Stimulated activated naive CD8-positive, alpha-beta T cell treated with anti-CD3 and anti-CD28 coated beads, Interleukin-15, amount 100 ng/mL, for 72 hours (primary cell): ENCODE results near the gene IFT57.
A peak's percentile ranks its signal among the peaks of the same experiment; 100 is the strongest.
"Not testable (repeated sequence)": the region's sequence is repeated elsewhere in the genome, so short reads cannot be mapped to it uniquely, and the experiment has no call there.

Source experiments
- ATAC-seq: fragments of 150-1000 bp; cut with Tn5 transposase; 2 replicates; pipeline ENCODE4 v1.10.0; 2021; ENCODE audit warnings: mild to moderate bottlenecking, moderate library complexity
- DNase-seq, 2 donors: peaks; one replicate each; pipeline ENCODE4 v3.0.0; 2021 to 2022
- H3K27ac Mint-ChIP-seq, 2 donors: one replicate each; pipeline ENCODE4 v1.8.0; 2022; ENCODE audit warnings: mild to moderate bottlenecking in 2 of 2, mixed read lengths in 2 of 2, moderate library complexity in 2 of 2
- H3K27me3 Mint-ChIP-seq: one replicate; pipeline ENCODE4 v1.8.0; 2022; ENCODE audit warnings: mixed read lengths
- H3K4me1 Mint-ChIP-seq: one replicate; pipeline ENCODE4 v1.8.0; 2022; ENCODE audit warnings: mild to moderate bottlenecking, mixed read lengths
- H3K4me3 Mint-ChIP-seq, 2 donors: one replicate each; pipeline ENCODE4 v1.8.0; 2022; ENCODE audit warnings: mild to moderate bottlenecking in 2 of 2, mixed read lengths in 2 of 2, moderate library complexity in 1 of 2
- H3K9me3 Mint-ChIP-seq, 2 donors: one replicate each; pipeline ENCODE4 v1.8.0; 2022; ENCODE audit warnings: mixed read lengths in 2 of 2

IFT57 gene

DNA sequence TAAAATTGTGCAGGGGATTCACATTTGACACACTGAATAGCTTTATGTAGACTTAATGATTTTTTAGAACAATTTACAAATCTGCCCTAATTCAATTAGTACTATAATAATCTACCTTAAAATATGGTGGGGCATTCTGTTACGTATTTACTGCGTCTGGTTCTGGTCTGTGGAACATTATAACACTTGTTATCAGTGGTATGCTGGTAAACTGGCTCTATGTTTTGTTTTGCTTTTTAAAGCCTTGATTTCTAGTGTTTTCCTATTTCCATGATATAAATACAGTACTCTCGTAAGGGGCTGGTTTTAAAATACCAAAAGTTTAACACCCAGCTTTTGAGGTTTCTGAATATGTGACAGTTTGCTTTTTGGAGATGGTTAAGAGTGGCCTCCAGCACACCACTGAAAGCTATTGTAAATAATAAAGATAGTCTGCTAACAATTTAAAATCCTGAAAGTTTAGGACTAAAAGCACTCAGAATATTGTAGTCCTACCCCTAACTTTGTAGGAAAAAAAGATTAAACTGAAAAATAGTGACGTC, 65.8 kb downstream of the IFT57 start:
- ATAC-seq = no peak
- Mint-ChIP-seq H3K9me3 (no peaks in the 10 kb centered on the region), H3K4me1 (peaks cover 27% of the 10 kb centered on the region), H3K27me3 (no peaks in the 10 kb centered on the region), H3K27ac (no peak overlapping the region), H3K4me3 (no peak overlapping the region)
- no peak for DNase-seq

DNA sequence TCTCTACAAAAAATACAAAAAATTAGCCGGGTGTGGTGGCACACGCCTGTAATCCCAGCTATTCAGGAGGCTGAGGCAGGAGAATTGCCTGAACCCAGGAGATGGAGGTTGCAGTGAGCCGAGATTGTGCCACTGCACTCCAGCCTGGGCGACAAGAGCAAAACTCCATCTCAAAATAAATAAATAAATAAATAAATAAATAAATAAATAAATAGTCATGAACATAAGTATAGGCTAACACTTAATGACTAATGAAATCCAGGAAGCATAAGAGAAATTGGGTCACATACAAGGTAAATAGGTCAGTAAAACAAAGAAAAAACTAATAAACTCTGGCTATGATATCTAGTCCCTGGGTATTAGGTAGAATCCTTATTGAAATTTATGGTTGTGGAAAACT, 66.6 kb downstream of the IFT57 start:
- not testable (repeated sequence) for H3K4me3 Mint-ChIP-seq, DNase-seq, H3K27ac Mint-ChIP-seq, ATAC-seq, H3K9me3 Mint-ChIP-seq, H3K27me3 Mint-ChIP-seq
- peaks cover 27% of the 10 kb centered on the region for H3K4me1 Mint-ChIP-seq

DNA sequence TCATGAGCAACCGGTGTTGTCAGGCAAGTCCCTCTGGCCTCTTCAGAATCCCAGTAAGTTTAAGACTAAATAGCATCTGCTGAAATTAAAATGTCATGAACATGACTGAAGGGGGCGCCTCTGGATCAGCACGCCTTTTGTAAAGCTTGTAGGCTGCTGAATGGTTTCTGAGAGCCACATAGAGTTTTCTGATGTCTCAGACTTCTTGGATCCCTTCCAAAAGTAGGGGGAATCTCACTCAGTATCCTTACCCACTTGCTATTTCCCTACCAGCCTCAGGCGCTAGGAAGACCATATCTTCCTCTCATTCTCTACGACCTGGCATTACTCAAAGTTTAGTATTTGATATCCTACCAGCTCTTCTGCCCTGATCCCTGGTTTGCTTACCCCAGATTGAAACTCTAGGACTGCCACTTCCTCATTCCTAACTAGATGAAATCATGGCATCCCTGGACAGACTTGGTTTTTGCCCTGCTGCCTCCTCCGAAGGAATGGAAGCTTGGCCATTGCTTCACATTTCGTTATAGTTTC, 68.7 kb downstream of the IFT57 start:
- Mint-ChIP-seq H3K27ac (no peak overlapping the region), H3K4me1 (peaks cover 27% of the 10 kb centered on the region), H3K4me3 (no peak overlapping the region), H3K27me3 (no peaks in the 10 kb centered on the region), H3K9me3 (no peaks in the 10 kb centered on the region)
- ATAC-seq (peak; percentile 80), DNase-seq (peak; percentile 39 to 51)

DNA sequence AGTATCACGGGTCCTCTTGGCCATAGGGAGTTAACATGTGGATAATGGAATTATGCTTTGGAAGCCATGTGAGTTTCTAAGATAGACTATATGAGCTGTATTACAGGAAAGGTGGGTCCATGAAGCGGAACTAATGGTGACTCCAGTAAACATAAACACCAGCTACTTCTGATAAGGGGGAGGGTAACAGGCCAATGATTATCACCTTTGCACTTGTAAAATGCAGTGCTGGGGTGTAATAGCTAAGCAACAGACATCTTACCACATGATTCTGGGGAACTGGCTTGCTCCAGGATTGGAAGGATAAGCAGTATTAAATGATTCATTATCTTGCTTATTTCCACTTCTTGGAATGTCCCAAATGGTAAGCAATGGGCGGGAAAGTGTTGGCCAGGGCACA, 70.0 kb downstream of the IFT57 start:
- peaks cover 26% of the 10 kb centered on the region for H3K4me1 Mint-ChIP-seq
- no peak overlapping the region for H3K27ac Mint-ChIP-seq
- ATAC-seq = no peak
- no peaks in the 10 kb centered on the region for H3K9me3 Mint-ChIP-seq
- DNase-seq = no peak
- no peaks in the 10 kb centered on the region for H3K27me3 Mint-ChIP-seq
- no peak overlapping the region for H3K4me3 Mint-ChIP-seq

DNA sequence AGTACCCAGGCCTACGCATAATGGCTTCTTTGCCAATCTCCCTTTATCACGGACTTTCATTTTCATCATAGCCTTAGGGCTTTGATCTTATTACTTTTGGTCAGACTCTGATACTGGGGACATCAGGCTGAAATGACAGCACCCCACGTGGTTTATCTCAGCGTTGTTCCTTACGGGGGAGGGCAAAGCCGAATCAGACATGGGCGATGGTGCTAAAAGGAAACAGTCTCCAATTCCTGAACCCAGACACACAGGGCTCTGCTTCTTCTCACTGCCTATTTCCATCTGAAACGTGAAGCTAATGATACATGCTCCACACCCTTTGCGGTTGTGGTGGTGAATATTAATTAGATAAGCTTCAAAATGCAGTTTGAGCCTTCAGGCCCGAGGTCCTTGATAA, 72.0 kb downstream of the IFT57 start:
- ATAC-seq = no peak

DNA sequence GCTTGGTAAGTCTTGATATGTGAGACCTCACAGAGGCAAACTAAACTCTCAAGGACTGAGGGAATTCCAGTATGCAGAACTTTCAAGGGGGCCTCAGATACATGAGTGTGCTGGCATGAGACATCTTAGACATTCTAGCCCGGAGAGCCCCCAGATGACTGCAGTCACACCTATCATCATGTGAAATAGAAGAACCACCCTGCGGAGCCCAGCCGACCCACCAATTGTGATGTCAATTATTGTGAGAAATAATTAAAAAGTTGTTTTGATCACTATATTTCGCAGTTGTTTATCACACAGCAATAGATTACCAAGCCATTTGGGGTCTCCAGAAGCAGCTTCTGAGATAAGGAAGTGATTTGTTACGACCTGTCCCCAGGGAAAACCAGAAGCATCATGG, 76.1 kb downstream of the IFT57 start:
- Mint-ChIP-seq H3K4me1 (peaks cover 6% of the 10 kb centered on the region), H3K9me3 (peaks cover 13 to 20% of the 10 kb centered on the region in 2 donors), H3K4me3 (no peak overlapping the region), H3K27ac (peak overlapping the region in 1 of 2 donors; percentile 13), H3K27me3 (no peaks in the 10 kb centered on the region)
- no peak for ATAC-seq
- no peak for DNase-seq

More for the DNA sequence above, 72.0 kb downstream of the IFT57 start:
- Mint-ChIP-seq H3K9me3 (peaks cover 8 to 13% of the 10 kb centered on the region in 2 donors), H3K4me1 (peaks cover 26% of the 10 kb centered on the region), H3K27me3 (no peaks in the 10 kb centered on the region), H3K27ac (no peak overlapping the region), H3K4me3 (no peak overlapping the region)
- DNase-seq = no peak

DNA sequence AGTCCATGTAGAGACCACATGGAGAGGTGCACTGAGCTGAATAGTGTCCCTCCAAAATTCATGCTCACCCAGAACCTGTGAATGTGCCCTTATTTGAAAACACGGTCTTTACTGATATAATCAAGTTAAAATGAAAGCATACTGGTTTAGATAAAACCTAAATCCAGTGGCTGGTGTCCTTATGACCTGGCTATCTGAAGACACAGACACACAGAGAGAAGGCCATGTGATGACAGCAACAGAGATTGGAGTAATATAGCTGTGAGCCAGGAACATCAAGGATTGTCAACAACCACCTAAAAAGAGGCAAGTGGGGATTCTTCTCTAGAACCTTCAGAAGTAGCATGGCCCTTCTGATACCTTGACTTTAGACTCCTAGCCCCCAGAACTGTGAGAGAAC, 76.6 kb downstream of the IFT57 start:
- no peaks in the 10 kb centered on the region for H3K27me3 Mint-ChIP-seq
- no peak for DNase-seq
- no peak for ATAC-seq
- H3K4me3 Mint-ChIP-seq = no peak overlapping the region
- H3K27ac Mint-ChIP-seq = peak overlapping the region in 1 of 2 donors; percentile 36
- peaks cover 6% of the 10 kb centered on the region for H3K4me1 Mint-ChIP-seq
- H3K9me3 Mint-ChIP-seq = peaks cover 13 to 20% of the 10 kb centered on the region in 2 donors

DNA sequence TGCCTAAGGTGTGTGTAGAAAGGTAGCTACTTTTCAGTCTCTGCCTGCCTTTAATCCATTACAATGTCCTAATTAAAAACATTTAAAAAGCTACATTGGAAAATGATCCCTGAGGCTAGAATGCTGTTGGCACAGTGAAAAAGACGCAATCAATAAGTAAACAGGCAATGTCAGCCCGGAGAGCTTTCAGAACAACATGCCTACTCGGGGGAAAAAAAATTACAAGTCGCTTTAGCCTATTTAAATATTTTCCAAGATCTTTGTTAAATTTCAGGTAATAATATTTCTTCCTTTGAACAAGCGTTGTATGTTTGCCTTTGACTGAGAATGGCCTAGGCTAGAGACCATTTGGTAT, 84.8 kb downstream of the IFT57 start:
- Mint-ChIP-seq H3K4me1 (peaks cover 52% of the 10 kb centered on the region), H3K27ac (no peak overlapping the region), H3K4me3 (no peak overlapping the region), H3K27me3 (no peaks in the 10 kb centered on the region), H3K9me3 (peaks cover 5 to 7% of the 10 kb centered on the region in 2 donors)
- ATAC-seq = no peak
- no peak for DNase-seq

DNA sequence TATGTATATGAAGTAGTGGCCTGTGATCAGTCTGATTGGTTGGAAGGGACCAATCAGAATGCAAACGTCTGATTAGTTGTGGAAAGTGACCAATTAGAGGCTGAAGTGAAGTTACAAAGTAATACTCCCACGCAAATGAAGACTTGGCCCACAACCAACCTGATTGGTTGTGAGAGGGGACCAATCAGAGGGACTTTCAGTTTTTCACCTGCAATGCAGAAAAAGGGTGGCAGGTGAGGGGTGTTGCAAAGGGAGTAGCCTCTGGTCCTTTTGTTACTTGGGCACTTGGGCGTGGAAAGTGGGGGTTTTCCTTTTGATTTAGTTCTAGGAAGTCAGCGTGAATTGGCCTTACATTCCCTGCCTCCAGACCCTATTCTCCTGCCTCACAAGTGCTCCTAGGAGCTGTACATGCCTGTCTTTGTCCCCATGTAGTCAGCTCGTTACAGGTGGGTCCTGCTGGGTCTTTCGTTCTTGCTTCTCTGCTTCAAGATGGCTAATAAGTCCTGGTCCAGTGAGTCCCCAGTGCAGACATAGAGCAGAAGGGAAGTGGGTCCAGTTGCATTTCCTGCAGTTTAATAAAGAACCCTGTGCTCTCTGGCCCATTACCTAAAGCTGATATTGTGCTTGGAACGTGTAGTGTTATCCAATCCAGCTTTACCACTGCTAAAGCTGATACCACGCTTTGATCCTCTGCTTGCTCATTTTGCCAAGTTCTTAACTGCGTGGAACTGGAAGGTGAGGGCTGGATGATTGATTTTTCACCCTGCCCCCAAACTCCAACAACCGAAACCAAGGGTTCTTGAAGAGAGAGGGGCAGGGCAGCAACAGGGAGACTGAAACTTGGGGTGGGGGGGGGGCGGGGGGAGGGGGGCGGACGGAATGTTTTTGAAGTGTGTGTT, 85.4 kb downstream of the IFT57 start:
- Mint-ChIP-seq H3K4me3 (no peak overlapping the region), H3K27ac (no peak overlapping the region), H3K4me1 (peaks cover 58% of the 10 kb centered on the region), H3K9me3 (peaks cover 5 to 7% of the 10 kb centered on the region in 2 donors), H3K27me3 (no peaks in the 10 kb centered on the region)
- no peak for DNase-seq
- ATAC-seq = no peak

DNA sequence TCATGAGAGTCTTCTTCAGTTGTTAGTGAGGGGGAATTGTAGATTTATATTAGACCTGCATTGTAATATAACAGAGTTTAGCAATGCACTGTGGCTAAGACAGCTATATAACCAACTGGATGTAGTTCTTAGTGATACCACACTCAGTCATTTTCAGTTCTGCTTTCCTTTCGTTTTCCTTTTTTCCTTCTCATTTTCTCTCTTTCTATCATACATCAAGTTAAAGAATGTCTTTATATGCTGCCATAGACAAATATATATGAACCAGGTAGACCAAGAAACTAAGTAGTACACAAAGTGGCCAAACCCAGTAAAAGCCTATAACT, 87.7 kb downstream of the IFT57 start:
- peaks cover 5 to 7% of the 10 kb centered on the region in 2 donors for H3K9me3 Mint-ChIP-seq
- peak overlapping the region in 1 of 2 donors; percentile 2 for H3K27ac Mint-ChIP-seq
- no peak for DNase-seq
- H3K4me3 Mint-ChIP-seq = peak overlapping the region in 1 of 2 donors; percentile 62
- ATAC-seq = peak; percentile 56
- no peaks in the 10 kb centered on the region for H3K27me3 Mint-ChIP-seq
- H3K4me1 Mint-ChIP-seq = peaks cover 81% of the 10 kb centered on the region

DNA sequence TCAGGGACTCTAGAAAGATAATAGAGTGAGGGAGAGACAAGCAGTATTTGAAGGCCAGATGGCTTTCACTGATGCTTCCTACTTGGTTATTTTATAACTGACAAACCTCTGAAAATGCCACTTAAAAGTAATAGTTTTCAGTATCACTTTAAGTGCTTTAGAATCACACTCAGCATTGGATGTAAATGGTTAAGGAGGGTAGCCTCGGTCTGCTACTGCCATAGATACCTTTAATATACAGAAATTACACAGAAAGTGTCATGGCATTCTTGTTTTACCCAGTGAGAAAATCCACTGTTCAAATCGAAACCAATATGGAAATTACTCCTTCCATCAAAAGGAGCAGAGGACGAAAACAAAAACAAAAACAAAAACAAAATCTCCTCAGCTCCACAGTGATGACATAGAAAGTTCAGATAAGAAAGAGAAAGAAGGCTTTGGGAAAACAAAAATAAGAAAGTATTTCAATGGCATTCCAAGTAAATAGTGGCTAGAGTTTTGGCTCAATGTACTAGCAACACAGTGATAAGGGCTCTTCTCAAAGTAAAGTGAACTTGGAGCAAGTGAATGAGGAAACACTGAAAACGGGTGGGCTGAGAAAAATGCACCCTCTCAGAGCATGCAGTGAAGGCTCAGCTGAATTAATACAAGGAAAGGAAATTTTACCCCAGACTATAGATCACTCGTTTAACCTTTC, 88.2 kb downstream of the IFT57 start:
- Mint-ChIP-seq H3K9me3 (peaks cover 5 to 7% of the 10 kb centered on the region in 2 donors), H3K27ac (peak overlapping the region in 1 of 2 donors; percentile 93), H3K27me3 (no peaks in the 10 kb centered on the region), H3K4me1 (peaks cover 86% of the 10 kb centered on the region), H3K4me3 (peak overlapping the region; percentile 52 to 62)
- DNase-seq = no peak
- peak; percentile 59 for ATAC-seq

DNA sequence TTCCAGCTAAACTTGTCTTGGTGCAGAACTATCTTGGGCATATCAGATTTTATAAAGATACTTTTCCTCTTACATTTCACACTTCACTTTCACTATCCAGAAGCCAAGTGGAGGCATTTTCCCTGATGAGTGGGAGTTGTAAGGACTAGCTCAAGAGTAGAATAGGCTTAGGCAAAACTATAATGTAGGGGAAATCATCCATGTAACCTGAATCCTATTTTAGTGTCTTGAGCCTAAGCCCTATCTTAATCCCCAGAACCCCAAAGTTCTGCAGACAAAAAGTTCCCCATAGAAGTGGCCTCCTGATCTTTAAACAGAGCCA, 89.2 kb downstream of the IFT57 start:
- no peaks in the 10 kb centered on the region for H3K27me3 Mint-ChIP-seq
- H3K4me1 Mint-ChIP-seq = peaks cover 96% of the 10 kb centered on the region
- peak overlapping the region; percentile 79 to 93 for H3K27ac Mint-ChIP-seq
- H3K4me3 Mint-ChIP-seq = peak overlapping the region; percentile 40 to 62
- ATAC-seq (no peak), DNase-seq (no peak)
- H3K9me3 Mint-ChIP-seq = peaks cover 13 to 15% of the 10 kb centered on the region in 2 donors

DNA sequence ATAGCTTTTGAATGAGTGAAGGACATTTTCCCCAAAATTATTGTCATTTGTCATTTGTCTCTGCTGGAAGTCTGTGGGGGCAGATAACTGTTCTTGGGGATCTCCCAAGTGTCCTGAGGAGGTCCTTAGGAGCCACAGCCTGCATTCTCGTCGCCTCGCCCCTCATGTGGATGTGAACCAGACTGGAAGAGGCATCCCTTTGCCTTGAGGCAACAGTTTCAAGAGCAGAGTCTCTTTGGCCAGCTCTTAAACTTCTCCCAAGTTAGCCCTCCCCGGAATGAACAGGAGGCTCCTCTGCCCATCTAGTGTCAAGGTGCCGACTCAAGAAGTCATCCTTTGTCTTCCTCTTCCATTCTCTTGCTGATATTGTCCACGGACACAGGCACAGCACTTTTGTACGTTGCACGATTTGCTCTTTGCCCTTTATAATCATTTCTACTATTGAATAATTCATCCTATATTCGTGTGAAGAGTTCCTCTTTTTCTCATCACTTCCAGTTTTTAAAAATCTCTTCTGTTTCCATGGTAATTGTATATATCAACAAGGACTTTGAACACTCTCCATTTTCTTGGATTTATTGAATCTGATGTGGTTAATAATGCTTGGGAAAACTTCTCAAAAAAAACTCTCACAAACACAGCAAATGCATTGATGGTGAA, 90.6 kb downstream of the IFT57 start:
- Mint-ChIP-seq H3K27ac (peak overlapping the region in 1 of 2 donors; percentile 93), H3K27me3 (no peaks in the 10 kb centered on the region), H3K9me3 (peaks cover 13 to 16% of the 10 kb centered on the region in 2 donors), H3K4me3 (peak overlapping the region; percentile 25 to 62), H3K4me1 (peaks cover 93% of the 10 kb centered on the region)
- DNase-seq (no peak), ATAC-seq (no peak)

DNA sequence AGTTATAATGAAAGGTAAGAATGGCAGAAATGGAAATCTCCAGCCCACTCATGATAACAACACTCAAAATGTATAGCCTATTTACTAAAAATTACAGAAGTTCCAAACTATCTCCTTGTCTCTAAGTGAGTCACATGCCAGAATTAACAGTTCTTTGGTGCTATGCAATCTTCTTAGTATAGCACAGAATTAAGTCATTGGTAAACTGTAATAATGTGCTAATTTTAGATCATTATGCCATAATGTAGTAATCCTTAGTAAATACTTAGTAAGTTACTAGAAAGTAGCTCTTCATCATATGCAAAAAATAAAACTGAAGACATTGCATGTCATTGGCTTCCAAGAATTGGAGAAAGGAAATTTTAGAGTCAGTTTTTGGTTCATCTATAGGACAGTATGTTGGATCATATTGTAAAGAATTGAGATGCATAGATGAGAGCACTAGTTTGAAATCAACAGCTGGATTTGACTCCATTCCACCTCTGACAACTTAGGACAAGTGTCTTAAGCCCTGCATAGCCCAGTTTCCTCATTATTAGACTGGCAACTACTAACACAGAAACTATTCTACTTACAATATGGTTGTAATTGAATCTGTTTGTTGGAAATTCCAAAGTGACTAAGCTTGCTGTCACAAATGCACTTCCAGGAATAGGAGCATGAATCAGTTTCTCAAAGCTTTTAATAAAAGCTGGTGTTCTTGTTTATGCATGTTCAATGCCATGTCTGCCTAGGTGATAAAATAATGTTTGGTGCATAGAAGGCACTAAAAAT, 91.3 kb downstream of the IFT57 start:
- no peak for DNase-seq
- Mint-ChIP-seq H3K27ac (peak overlapping the region in 1 of 2 donors; percentile 69), H3K4me1 (peaks cover 91% of the 10 kb centered on the region), H3K27me3 (no peaks in the 10 kb centered on the region), H3K4me3 (peak overlapping the region; percentile 25 to 73), H3K9me3 (peaks cover 8 to 10% of the 10 kb centered on the region in 2 donors)
- ATAC-seq = peak; percentile 22

DNA sequence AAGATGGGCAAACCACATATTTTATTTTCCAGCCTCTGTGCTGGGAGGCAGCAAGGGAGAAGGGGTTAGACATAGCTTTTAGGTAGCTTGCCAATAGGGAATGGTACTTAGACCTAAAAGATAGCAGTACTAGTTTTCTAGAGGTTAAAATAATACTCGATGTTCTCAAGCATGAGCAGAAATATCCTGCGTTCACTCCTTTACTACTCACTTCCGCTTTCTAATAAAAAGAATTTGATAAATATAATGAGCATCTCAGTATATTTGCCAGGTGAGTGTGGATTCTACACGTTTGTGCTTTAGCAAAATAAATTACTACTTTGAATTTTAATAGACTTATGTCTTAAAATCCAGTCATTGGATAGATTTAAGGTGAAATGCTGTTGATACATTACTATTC, 92.0 kb downstream of the IFT57 start:
- H3K4me3 Mint-ChIP-seq = peak overlapping the region; percentile 36 to 73
- DNase-seq = no peak
- H3K4me1 Mint-ChIP-seq = peaks cover 90% of the 10 kb centered on the region
- no peaks in the 10 kb centered on the region for H3K27me3 Mint-ChIP-seq
- H3K9me3 Mint-ChIP-seq = peaks cover 8 to 9% of the 10 kb centered on the region in 2 donors
- no peak for ATAC-seq
- H3K27ac Mint-ChIP-seq = peak overlapping the region; percentile 38 to 88
